22Rv1 (cell line): ENCODE measurements around the gene TMEM240.

Experiments
- ZFX ChIP-seq: fragments of 450-650 bp; IDR thresholded peaks from 2 replicates; pipeline ENCODE4 v1.6.1; 2017; ENCODE audit warnings: antibody characterized with exemption, borderline replicate concordance
- TF ChIP-seq, protein P1 (sequence below): fragments of 450-650 bp; IDR thresholded peaks from 2 replicates; pipeline ENCODE4 v1.5.1; 2017; ENCODE audit warnings: mild to moderate bottlenecking

DNA sequence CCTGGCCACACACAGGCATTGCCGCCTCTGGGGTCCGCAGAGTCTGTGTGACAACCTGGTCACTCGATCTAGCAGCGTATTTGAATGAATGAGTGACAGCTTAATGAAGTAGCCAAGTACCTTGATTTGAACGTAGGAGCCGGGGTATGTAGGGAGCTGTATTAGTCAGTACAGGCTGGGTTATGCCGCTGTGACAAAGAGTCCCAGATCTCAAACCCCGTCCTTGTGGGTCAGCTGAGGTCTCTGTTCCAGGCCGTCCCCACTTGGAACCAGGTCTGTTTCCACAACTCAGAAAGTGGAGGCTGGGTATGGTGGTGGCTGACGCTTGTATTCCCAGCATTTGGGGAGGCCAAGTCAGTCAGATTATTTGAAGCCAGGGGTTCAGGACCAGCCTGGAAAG, 48.8 kb downstream of the TMEM240 start:
- TF ChIP-seq, protein P1, sequence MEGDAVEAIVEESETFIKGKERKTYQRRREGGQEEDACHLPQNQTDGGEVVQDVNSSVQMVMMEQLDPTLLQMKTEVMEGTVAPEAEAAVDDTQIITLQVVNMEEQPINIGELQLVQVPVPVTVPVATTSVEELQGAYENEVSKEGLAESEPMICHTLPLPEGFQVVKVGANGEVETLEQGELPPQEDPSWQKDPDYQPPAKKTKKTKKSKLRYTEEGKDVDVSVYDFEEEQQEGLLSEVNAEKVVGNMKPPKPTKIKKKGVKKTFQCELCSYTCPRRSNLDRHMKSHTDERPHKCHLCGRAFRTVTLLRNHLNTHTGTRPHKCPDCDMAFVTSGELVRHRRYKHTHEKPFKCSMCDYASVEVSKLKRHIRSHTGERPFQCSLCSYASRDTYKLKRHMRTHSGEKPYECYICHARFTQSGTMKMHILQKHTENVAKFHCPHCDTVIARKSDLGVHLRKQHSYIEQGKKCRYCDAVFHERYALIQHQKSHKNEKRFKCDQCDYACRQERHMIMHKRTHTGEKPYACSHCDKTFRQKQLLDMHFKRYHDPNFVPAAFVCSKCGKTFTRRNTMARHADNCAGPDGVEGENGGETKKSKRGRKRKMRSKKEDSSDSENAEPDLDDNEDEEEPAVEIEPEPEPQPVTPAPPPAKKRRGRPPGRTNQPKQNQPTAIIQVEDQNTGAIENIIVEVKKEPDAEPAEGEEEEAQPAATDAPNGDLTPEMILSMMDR = no peak
- no peak for TF ChIP-seq ZFX
